Measurements from ENCODE around the gene MATR3.

MATR3 gene

GRCh38 chr5:139293507-139294373, at the start of gene MATR3:
TSS of gene MATR3 (plus strand) at chr5:139293740. CDS start at chr5:139307416, 13,676 bp downstream.
- DNase-seq = peak; percentile 86 to 98 (median 94)
- intact Hi-C loops (cut with DNase I) = loop anchor here (2.0 kb wide), 1 partner anchor 49 kb away; no protein-coding TSS in a partner anchor

- DNase-seq = no peak
- intact Hi-C loops (cut with DNase I) = no loop called here
These were observed 47.8 kb upstream of the MATR3 start for GRCh38 chr5:139245637-139246339.

GRCh38 chr5:139246394-139246793, 47.1 kb upstream of the MATR3 start:
- DNase-seq = peak in 41 of 42 donors; percentile 24 to 90 (median 65)
- intact Hi-C loops (cut with DNase I) = no loop called here

GRCh38 chr5:139248826-139249453, 44.6 kb upstream of the MATR3 start:
- DNase-seq = no peak
- intact Hi-C loops (cut with DNase I) = no loop called here

- intact Hi-C loops (cut with DNase I) = no loop called here
- no peak for DNase-seq
These were observed 42.3 kb upstream of the MATR3 start for GRCh38 chr5:139251281-139251687.

GRCh38 chr5:139251695-139252288, 41.7 kb upstream of the MATR3 start:
- intact Hi-C loops (cut with DNase I) = no loop called here
- no peak for DNase-seq

GRCh38 chr5:139253115-139253514, 40.4 kb upstream of the MATR3 start:
- intact Hi-C loops (cut with DNase I) = no loop called here
- no peak for DNase-seq

- intact Hi-C loops (cut with DNase I) = no loop called here
- no peak for DNase-seq
These were observed 36.7 kb upstream of the MATR3 start for GRCh38 chr5:139256820-139257219.

GRCh38 chr5:139262059-139262741, 31.3 kb upstream of the MATR3 start:
- intact Hi-C loops (cut with DNase I) = loop anchor here (5.0 to 10.0 kb wide), 3 partner anchors 387 to 680 kb away; partner anchors contain the start of gene LRRTM2
- DNase-seq = no peak

GRCh38 chr5:139262742-139263445, 30.6 kb upstream of the MATR3 start:
- peak; percentile 78 to 97 (median 92) for DNase-seq
- intact Hi-C loops (cut with DNase I) = loop anchor here (5.0 to 10.0 kb wide), 3 partner anchors 388 to 681 kb away; partner anchors contain the start of gene LRRTM2

- DNase-seq = no peak
- intact Hi-C loops (cut with DNase I) = loop anchor here (5.0 to 10.0 kb wide), 3 partner anchors 389 to 681 kb away; partner anchors contain the start of gene LRRTM2
These were observed 30.0 kb upstream of the MATR3 start for GRCh38 chr5:139263536-139263935.

GRCh38 chr5:139263946-139264345, 29.6 kb upstream of the MATR3 start:
- intact Hi-C loops (cut with DNase I) = loop anchor here (5.0 to 10.0 kb wide), 3 partner anchors 389 to 682 kb away; partner anchors contain the start of gene LRRTM2
- no peak for DNase-seq

- intact Hi-C loops (cut with DNase I) = loop anchor here (10.0 kb wide), 2 partner anchors 390 to 620 kb away; partner anchors contain the start of gene LRRTM2
- no peak for DNase-seq
These were observed 28.5 kb upstream of the MATR3 start for GRCh38 chr5:139265001-139265400.

- intact Hi-C loops (cut with DNase I) = loop anchor here (10.0 kb wide), 2 partner anchors 391 to 621 kb away; partner anchors contain the start of gene LRRTM2
- DNase-seq = no peak
These were observed 27.3 kb upstream of the MATR3 start for GRCh38 chr5:139266236-139266635.

- intact Hi-C loops (cut with DNase I) = loop anchor here (10.0 kb wide), 2 partner anchors 393 to 623 kb away; partner anchors contain the start of gene LRRTM2
These were observed 26.1 kb upstream of the MATR3 start for GRCh38 chr5:139267481-139267880.

GRCh38 chr5:139268364-139269202, 25.0 kb upstream of the MATR3 start:
- intact Hi-C loops (cut with DNase I) = loop anchor here (2.0 to 10.0 kb wide), 3 partner anchors 72 to 624 kb away; partner anchors contain the start of genes LRRTM2 and PAIP2
- peak in 28 of 42 donors; percentile 28 to 80 (median 46) for DNase-seq

More at GRCh38 chr5:139267481-139267880, 26.1 kb upstream of the MATR3 start:
- DNase-seq = no peak
